H1 (cell line): ENCODE results near the gene TMEM243. TPM values are rescaled to one million over a fixed set of nuclear protein-coding genes. Genes with fewer than 3 reads are reported as not detected.

ENCODE experiments used
- CTCF ChIA-PET: fragments of 300-600 bp; sonication (Branson Sonifier 250); formaldehyde crosslinking; loops from one replicate; lab custom pipeline; 2021; ENCODE audit not compliant: partially characterized antibody; lab: Charles Lee
- POLR2A ChIA-PET: fragments of 300-600 bp; sonication (Branson Sonifier 250); formaldehyde crosslinking; loops from one replicate; lab custom pipeline; 2021; ENCODE audit warnings: inconsistent platforms; ENCODE audit not compliant: partially characterized antibody; lab: Charles Lee
- DNase-seq, 2 experiments: peaks; one replicate each; pipeline versions ENCODE4 v3.0.0 to v3.0.0-alpha.2; 2010 to 2022; ENCODE audit warnings: low spot score in 2 of 2, low read depth in 1 of 2, mixed read lengths in 1 of 2
- FAIRE-seq: peaks from 2 replicates; lab custom pipeline; 2011; peaks lifted over from hg19 to GRCh38; lab: Jason Lieb, UNC
- H2AFZ ChIP-seq: 2 replicates; pipeline ENCODE4 v1.8.1; 2012; ENCODE audit warnings: low read length, inconsistent platforms
- H2AK5ac ChIP-seq: 2 replicates; pipeline ENCODE4 v1.6.1; 2013; ENCODE audit warnings: low read depth, low read length
- H2BK120ac ChIP-seq: replicated peaks from 2 replicates; pipeline ENCODE3; 2013; ENCODE audit warnings: low read depth, low read length, inconsistent platforms
- H2BK12ac ChIP-seq: 2 replicates; pipeline ENCODE4 v1.6.1; 2013; ENCODE audit warnings: low read depth, low read length
- H2BK15ac ChIP-seq: 2 replicates; pipeline ENCODE4 v1.6.1; 2013; ENCODE audit warnings: low read length
- H2BK20ac ChIP-seq: 2 replicates; pipeline ENCODE4 v1.6.1; 2013; ENCODE audit warnings: low read length
- H2BK5ac ChIP-seq: 2 replicates; pipeline ENCODE4 v1.6.1; 2013; ENCODE audit warnings: low read depth, low read length
- H3K14ac ChIP-seq: 2 replicates; pipeline ENCODE4 v1.6.1; 2013; ENCODE audit warnings: inconsistent platforms; ENCODE audit not compliant: insufficient read length
- H3K18ac ChIP-seq: 2 replicates; pipeline ENCODE4 v1.6.1; 2013; ENCODE audit warnings: low read length; ENCODE audit errors: extremely low read depth
- H3K23ac ChIP-seq: 2 replicates; pipeline ENCODE4 v1.6.1; 2013; ENCODE audit warnings: inconsistent platforms; ENCODE audit not compliant: insufficient read length
- H3K23me2 ChIP-seq: 2 replicates; pipeline ENCODE4 v1.6.1; 2013; ENCODE audit warnings: low read depth, low read length
- H3K27ac ChIP-seq: 2 replicates; pipeline ENCODE4 v1.6.1; 2011; ENCODE audit warnings: low read depth, low read length, inconsistent platforms
- H3K27me3 ChIP-seq, 4 experiments: replicated peaks in 1 of 4; 1 replicate in 1 of 4; 2 replicates in 3 of 4; pipeline versions ENCODE4 v1.6.1 to v1.8.1; 2011 to 2013; ENCODE audit warnings: low read length in 3 of 4, mild to moderate bottlenecking in 3 of 4, inconsistent platforms in 2 of 4, mixed read lengths in 2 of 4, moderate library complexity in 1 of 4; ENCODE audit not compliant: control insufficient read depth in 3 of 4, insufficient read depth in 3 of 4; ENCODE audit errors: extremely low read depth in 1 of 4
- H3K36me3 ChIP-seq, 4 experiments: 2 replicates each; pipeline versions ENCODE4 v1.6.1 to v1.8.1; 2011 to 2013; ENCODE audit warnings: mild to moderate bottlenecking in 4 of 4, low read length in 3 of 4, moderate library complexity in 2 of 4, control low read depth in 1 of 4, inconsistent platforms in 1 of 4; ENCODE audit not compliant: insufficient read depth in 4 of 4, control insufficient read depth in 2 of 4
- H3K4ac ChIP-seq: replicated peaks from 2 replicates; pipeline ENCODE3; 2013; ENCODE audit warnings: low read length, low read depth, mixed read lengths, inconsistent platforms; ENCODE audit not compliant: insufficient read length
- H3K4me1 ChIP-seq, 4 experiments: replicated peaks in 1 of 4; 1 replicate in 1 of 4; 2 replicates in 3 of 4; pipeline versions ENCODE4 v1.6.1 to v1.8.1; 2011 to 2013; ENCODE audit warnings: low read length in 3 of 4, inconsistent platforms in 2 of 4, mixed read lengths in 1 of 4; ENCODE audit not compliant: insufficient read depth in 4 of 4, control insufficient read depth in 3 of 4
- H3K4me2 ChIP-seq, 2 experiments: 2 replicates each; pipeline versions ENCODE4 v1.6.1 to v1.8.1; 2011 to 2013; ENCODE audit warnings: low read depth in 2 of 2, low read length in 2 of 2, control low read depth in 1 of 2, inconsistent platforms in 1 of 2, mild to moderate bottlenecking in 1 of 2; ENCODE audit not compliant: insufficient read depth in 1 of 2
- H3K4me3 ChIP-seq, 4 experiments: fragments of 200-600, 300-600 bp in 1 of 4; sonication (generic), shearing (Covaris generic), sonication (Bioruptor Twin) in 1 of 4; 2 replicates each; pipeline versions ENCODE4 v1.5.1 to v1.8.1; 2011 to 2016; ENCODE audit warnings: low read length in 4 of 4, low read depth in 3 of 4, control low read depth in 2 of 4, inconsistent platforms in 2 of 4, mild to moderate bottlenecking in 2 of 4, mixed read lengths in 1 of 4, moderate library complexity in 1 of 4; ENCODE audit not compliant: insufficient read depth in 2 of 4; ENCODE audit errors: extremely low read depth in 1 of 4
- H3K56ac ChIP-seq: replicated peaks from 2 replicates; pipeline ENCODE3; 2013; ENCODE audit warnings: low read depth, mild to moderate bottlenecking, mixed read lengths, low read length, inconsistent platforms; ENCODE audit not compliant: insufficient read length
- H3K79me1 ChIP-seq: 2 replicates; pipeline ENCODE4 v1.6.1; 2013; ENCODE audit warnings: low read depth, low read length, control low read depth
- H3K79me2 ChIP-seq, 2 experiments: 2 replicates each; pipeline versions ENCODE4 v1.6.1 to v1.8.1; 2012 to 2013; ENCODE audit warnings: low read length in 2 of 2, mild to moderate bottlenecking in 2 of 2, inconsistent platforms in 1 of 2; ENCODE audit not compliant: insufficient read depth in 2 of 2, control insufficient read depth in 1 of 2
- H3K9ac ChIP-seq, 4 experiments: replicated peaks in 1 of 4; 1 replicate in 1 of 4; 2 replicates in 3 of 4; pipeline versions ENCODE4 v1.6.1 to v1.8.1; 2011 to 2013; ENCODE audit warnings: low read depth in 3 of 4, low read length in 3 of 4, control low read depth in 2 of 4, mild to moderate bottlenecking in 2 of 4, moderate library complexity in 2 of 4, inconsistent platforms in 1 of 4; ENCODE audit errors: extremely low read depth in 1 of 4
- H3K9me3 ChIP-seq, 2 experiments: 2 replicates each; pipeline versions ENCODE4 v1.6.1 to v1.8.1; 2012 to 2013; ENCODE audit warnings: mild to moderate bottlenecking in 2 of 2, moderate library complexity in 2 of 2, control low read depth in 1 of 2, inconsistent platforms in 1 of 2, low read depth in 1 of 2, low read length in 1 of 2, mixed read lengths in 1 of 2; ENCODE audit not compliant: insufficient read depth in 2 of 2
- H4K20me1 ChIP-seq, 2 experiments: replicated peaks in 1 of 2; 2 replicates each; pipeline versions ENCODE3 to v1.8.1; 2011 to 2013; ENCODE audit warnings: inconsistent platforms in 2 of 2, low read length in 2 of 2, mild to moderate bottlenecking in 1 of 2; ENCODE audit not compliant: insufficient read depth in 2 of 2, control insufficient read depth in 1 of 2
- H4K5ac ChIP-seq: 2 replicates; pipeline ENCODE4 v1.6.1; 2013; ENCODE audit warnings: low read length, low read depth, mixed read lengths, inconsistent platforms; ENCODE audit not compliant: insufficient read length
- H4K8ac ChIP-seq: 2 replicates; pipeline ENCODE4 v1.8.0; 2013; ENCODE audit warnings: mild to moderate bottlenecking, moderate library complexity, low read length, inconsistent platforms; ENCODE audit not compliant: insufficient read depth; ENCODE audit errors: extremely low read depth
- H4K91ac ChIP-seq: replicated peaks from 2 replicates; pipeline ENCODE3; 2013; ENCODE audit warnings: low read length, mixed read lengths, inconsistent platforms; ENCODE audit not compliant: insufficient read length
- ASH2L ChIP-seq: fragments of 200-600, 300-600 bp; sonication (generic); IDR thresholded peaks from one replicate; pipeline ENCODE4 v1.7.1; 2017; ENCODE audit warnings: low read length
- BACH1 ChIP-seq: IDR thresholded peaks from 2 replicates; pipeline ENCODE4 v1.6.1; 2012; ENCODE audit warnings: low read length, improper control_type of control experiment
- POLR2A ChIP-seq, 2 experiments: IDR thresholded peaks; 1 replicate in 1 of 2; 2 replicates in 1 of 2; pipeline ENCODE4 v1.6.1; 2011; ENCODE audit warnings: low read depth in 2 of 2, low read length in 2 of 2, mild to moderate bottlenecking in 2 of 2; ENCODE audit errors: control extremely low read depth in 1 of 2
- SUZ12 ChIP-seq: fragments of 200-600 bp; sonication (generic); IDR thresholded peaks from 2 replicates; pipeline ENCODE4 v1.6.1; 2012; ENCODE audit warnings: mild to moderate bottlenecking, inconsistent platforms, low read length, moderate library complexity, mixed read lengths
- WGBS, 2 experiments: shearing (Covaris generic) in 1 of 2; methylation state at CpG; one replicate each; pipeline versions ENCODE4 v1.1.6 to v1.1.7; 2013 to 2015; ENCODE audit warnings: low lambda C conversion rate in 2 of 2, mixed read lengths in 2 of 2, inconsistent platforms in 1 of 2, low coverage in 1 of 2, missing lambda C conversion rate in 1 of 2; ENCODE audit not compliant: insufficient replicate concordance in 2 of 2, insufficient coverage in 1 of 2, insufficient read length in 1 of 2; ENCODE audit errors: extremely low coverage in 1 of 2, missing lambda C conversion rate in 1 of 2; 5-methylcytosine and 5-hydroxymethylcytosine counted together
- polyA plus RNA-seq, 7 experiments: library from polyadenylated mRNA; depleted of rRNA in 3 of 7; stranded (reverse) in 5 of 7; unstranded in 2 of 7; fragments of >200 nt in 5 of 7; fragments of 200-250 nt in 2 of 7; gene quantifications; 1 replicate in 5 of 7; 2 replicates in 1 of 7; 4 replicates in 1 of 7; pipeline versions ENCODE4 v1.2.1 to v1.2.3, GENCODE V29; 2011 to 2013; ENCODE audit warnings: missing spikeins in 2 of 7, mixed read lengths in 2 of 7
- total RNA-seq: library from RNA; stranded (reverse); fragmentation: NEBNext Ultra II Directional; extraction: Animal tissue kit (Norgen Biotek cat#: 25700); gene quantifications from 2 replicates; pipeline ENCODE4 v1.2.1, GENCODE V29; 2021

TMEM243 gene
- total and polyA plus RNA-seq, 2 of the 8 experiments (the other 6 are each of a cell fraction or from before 2014, with no cell fraction given), result 23.7 to 27.6 TPM

DNA sequence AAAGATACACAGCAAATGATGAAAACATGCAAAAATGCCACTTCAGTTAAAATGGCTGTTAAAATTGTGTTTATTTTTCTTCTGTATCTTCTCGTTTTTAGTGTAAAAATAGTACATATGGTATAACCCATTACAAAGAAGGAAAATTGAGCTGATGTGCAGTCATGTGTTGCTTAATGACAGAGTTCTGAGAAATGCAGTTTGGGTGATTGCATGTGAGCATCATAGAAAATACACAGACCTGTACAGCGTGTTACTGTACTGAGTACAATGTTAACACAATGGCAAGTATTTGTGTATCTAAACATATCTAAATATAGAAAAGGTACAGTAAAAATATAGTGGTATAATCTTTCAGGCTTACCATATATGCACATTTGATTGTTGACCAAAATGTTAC lies 60.0 kb downstream of the TMEM243 start:
- H2BK5ac ChIP-seq, result no peak overlapping the region
- no peak overlapping the region for H3K56ac ChIP-seq
- no peak overlapping the region for H3K4me3 ChIP-seq
- no peaks in the 10 kb centered on the region for H3K9me3 ChIP-seq
- no peak overlapping the region for H3K4ac ChIP-seq
- H2AK5ac ChIP-seq, result no peak overlapping the region
- peaks cover 20 to 89% of the 10 kb centered on the region in 2 experiments; a peak in 3 of 4 replicates for H3K79me2 ChIP-seq
- H2BK12ac ChIP-seq, result no peak overlapping the region
- no peak overlapping the region for H3K23ac ChIP-seq
- H3K36me3 ChIP-seq, result peaks cover 0 to 49% (median 6%) of the 10 kb centered on the region in 4 experiments; a peak in 4 of 8 replicates
- no peak overlapping the region for H4K91ac ChIP-seq
- H3K18ac ChIP-seq, result no peak overlapping the region
- no peak overlapping the region for H2BK15ac ChIP-seq
- ChIA-PET CTCF (no interaction called here), POLR2A (interaction anchor here (1.1 kb wide), 1 partner anchor 232 kb away, joined by 3 read pairs; no protein-coding TSS in a partner anchor)
- peaks cover 2 to 7% of the 10 kb centered on the region in 2 experiments for H4K20me1 ChIP-seq
- no peak overlapping the region for H3K9ac ChIP-seq
- 87% methylated on average over 2 of the region's 2 CpGs; no CpG with 5 or more reads in 1 of the 2 experiments for WGBS, 2 experiments
- no peak overlapping the region for H2BK120ac ChIP-seq
- H2BK20ac ChIP-seq, result no peak overlapping the region
- H3K79me1 ChIP-seq, result no peaks in the 10 kb centered on the region
- no peak overlapping the region for H2AFZ ChIP-seq
- H4K5ac ChIP-seq, result no peak overlapping the region
- no peak overlapping the region for H3K4me2 ChIP-seq
- H3K27ac ChIP-seq, result no peak overlapping the region
- no peaks in the 10 kb centered on the region for H3K27me3 ChIP-seq
- H3K23me2 ChIP-seq, result no peaks in the 10 kb centered on the region
- no peak for DNase-seq
- no peak overlapping the region for H4K8ac ChIP-seq
- H3K14ac ChIP-seq, result no peak overlapping the region
- H3K4me1 ChIP-seq, result peaks cover 0 to 3% (median 0%) of the 10 kb centered on the region in 4 experiments; a peak in 1 of 7 replicates
- TF ChIP-seq ASH2L (no peak), SUZ12 (no peak), POLR2A (IDR thresholded peaks at IDR 0.05; ENCODE audit: control extremely low read depth in 1 of 2, low read depth in 2 of 2, low read length in 2 of 2) (no peak), BACH1 (no peak)
- no peak for FAIRE-seq
